ENCODE results near the gene TNN. TPM values are rescaled to one million over a fixed set of nuclear protein-coding genes. Genes with fewer than 3 reads are reported as not detected.
A peak's percentile ranks its signal among the peaks of the same experiment; 100 is the strongest.
"Not testable (repeated sequence)": the region's sequence is repeated elsewhere in the genome, so short reads cannot be mapped to it uniquely, and the experiment has no call there.

Gene TNN
- total RNA-seq (2014; rRNA removed; shearing (Covaris generic)): 5.3 and 6.0 TPM in 2 replicates

- Histone ChIP-seq H3K4me3 (no peak within 1 kb of the TSS), H3K4me1 (replicated peaks) (peaks cover 8% of the 10 kb centered on the region), H3K9me3 (replicated peaks) (no peaks in the 10 kb centered on the region; the same call in 1 of the 2 replicates), H3K27me3 (replicated peaks) (no peaks in the 10 kb centered on the region), H3K27ac (no peak within 1 kb of the TSS), H3K36me3 (no peaks in the 10 kb centered on the region)
- no peak for DNase-seq (ENCODE audit: low read depth in 1 of 2, low spot score in 2 of 2)
These were observed at the start of gene TNN for GRCh38 chr1:175067362-175068106. Gene TNN (plus strand): TSS chr1:175067833. CDS start chr1:175077419, 9,586 bp downstream.

- Histone ChIP-seq H3K27me3 (replicated peaks) (no peaks in the 10 kb centered on the region), H3K27ac (no peak overlapping the region), H3K4me1 (replicated peaks) (peaks cover 20% of the 10 kb centered on the region), H3K9me3 (replicated peaks) (no peaks in the 10 kb centered on the region), H3K4me3 (no peak overlapping the region), H3K36me3 (peaks cover 35% of the 10 kb centered on the region)
- DNase-seq (ENCODE audit: low read depth in 1 of 2, low spot score in 2 of 2): no peak
These were observed 48.1 kb upstream of the TNN start for GRCh38 chr1:175019524-175019923.

- Histone ChIP-seq H3K36me3 (peaks cover 2% of the 10 kb centered on the region), H3K27ac (peak within 1 kb of the TSS; percentile 58), H3K9me3 (replicated peaks) (no peaks in the 10 kb centered on the region), H3K4me1 (replicated peaks) (0 out of 2 replicates have a peak, but pooled peaks cover 3% of the 10 kb centered on the region), H3K27me3 (replicated peaks) (no peaks in the 10 kb centered on the region), H3K4me3 (peak within 1 kb of the TSS; percentile 62)
- DNase-seq (ENCODE audit: low read depth in 1 of 2, low spot score in 2 of 2): peak; percentile 88 to 97
These were observed 44.4 kb upstream of the TNN start, which contains the start of gene MRPS14 for GRCh38 chr1:175023043-175023921. Gene MRPS14 (minus strand): TSS chr1:175023425. CDS start chr1:175023408, 17 bp downstream.

- H3K36me3 ChIP-seq; H3K27me3 ChIP-seq (replicated peaks); H3K9me3 ChIP-seq (replicated peaks); H3K4me1 ChIP-seq (replicated peaks); DNase-seq (ENCODE audit: low read depth in 1 of 2, low spot score in 2 of 2): not testable (repeated sequence)
- Histone ChIP-seq H3K27ac (peak overlapping the region; percentile 39), H3K4me3 (peak overlapping the region; percentile 62)
These were observed 43.8 kb upstream of the TNN start for GRCh38 chr1:175023922-175024242.

- Histone ChIP-seq H3K4me3 (no peak overlapping the region), H3K27ac (no peak overlapping the region), H3K36me3 (no peaks in the 10 kb centered on the region), H3K27me3 (replicated peaks) (no peaks in the 10 kb centered on the region), H3K9me3 (replicated peaks) (no peaks in the 10 kb centered on the region), H3K4me1 (replicated peaks) (0 out of 2 replicates have a peak, but pooled peaks cover 3% of the 10 kb centered on the region)
- DNase-seq (ENCODE audit: low read depth in 1 of 2, low spot score in 2 of 2): no peak
These were observed 42.9 kb upstream of the TNN start for GRCh38 chr1:175024773-175025172.

- H3K4me1 ChIP-seq (replicated peaks): peaks cover 10% of the 10 kb centered on the region
- H3K4me3 ChIP-seq: no peak overlapping the region
- no peak overlapping the region for H3K27ac ChIP-seq
- no peak for DNase-seq (ENCODE audit: low read depth in 1 of 2, low spot score in 2 of 2)
- H3K36me3 ChIP-seq: no peaks in the 10 kb centered on the region
- no peaks in the 10 kb centered on the region for H3K9me3 ChIP-seq (replicated peaks)
- H3K27me3 ChIP-seq (replicated peaks): no peaks in the 10 kb centered on the region
These were observed 33.7 kb upstream of the TNN start for GRCh38 chr1:175033953-175034352.

- Histone ChIP-seq H3K4me3 (no peak overlapping the region), H3K4me1 (replicated peaks) (peaks cover 11% of the 10 kb centered on the region), H3K9me3 (replicated peaks) (no peaks in the 10 kb centered on the region), H3K36me3 (no peaks in the 10 kb centered on the region), H3K27me3 (replicated peaks) (no peaks in the 10 kb centered on the region), H3K27ac (no peak overlapping the region)
- DNase-seq (ENCODE audit: low read depth in 1 of 2, low spot score in 2 of 2): no peak
These were observed 32.9 kb upstream of the TNN start for GRCh38 chr1:175034775-175035174.

GRCh38 chr1:175035865-175036264 lies 31.8 kb upstream of the TNN start:
- Histone ChIP-seq H3K27ac (no peak overlapping the region), H3K27me3 (replicated peaks) (no peaks in the 10 kb centered on the region), H3K36me3 (no peaks in the 10 kb centered on the region), H3K9me3 (replicated peaks) (no peaks in the 10 kb centered on the region), H3K4me3 (no peak overlapping the region), H3K4me1 (replicated peaks) (peaks cover 22% of the 10 kb centered on the region)
- DNase-seq (ENCODE audit: low read depth in 1 of 2, low spot score in 2 of 2): peak in 1 of 2 experiments; percentile 34

- no peak for DNase-seq (ENCODE audit: low read depth in 1 of 2, low spot score in 2 of 2)
- Histone ChIP-seq H3K36me3 (no peaks in the 10 kb centered on the region), H3K9me3 (replicated peaks) (no peaks in the 10 kb centered on the region), H3K27me3 (replicated peaks) (no peaks in the 10 kb centered on the region), H3K4me3 (no peak overlapping the region), H3K4me1 (replicated peaks) (peaks cover 28% of the 10 kb centered on the region), H3K27ac (no peak overlapping the region)
These were observed 31.2 kb upstream of the TNN start for GRCh38 chr1:175036476-175036875.

GRCh38 chr1:175037416-175037815 lies 30.2 kb upstream of the TNN start:
- Histone ChIP-seq H3K4me3 (no peak overlapping the region), H3K36me3 (no peaks in the 10 kb centered on the region), H3K27ac (no peak overlapping the region), H3K27me3 (replicated peaks) (no peaks in the 10 kb centered on the region), H3K4me1 (replicated peaks) (peaks cover 36% of the 10 kb centered on the region), H3K9me3 (replicated peaks) (no peaks in the 10 kb centered on the region)
- DNase-seq (ENCODE audit: low read depth in 1 of 2, low spot score in 2 of 2): no peak

GRCh38 chr1:175040324-175040879 lies 27.2 kb upstream of the TNN start:
- no peak overlapping the region for H3K4me3 ChIP-seq
- no peaks in the 10 kb centered on the region for H3K36me3 ChIP-seq
- peaks cover 59% of the 10 kb centered on the region for H3K4me1 ChIP-seq (replicated peaks)
- H3K27ac ChIP-seq: no peak overlapping the region
- no peaks in the 10 kb centered on the region for H3K27me3 ChIP-seq (replicated peaks)
- no peak for DNase-seq (ENCODE audit: low read depth in 1 of 2, low spot score in 2 of 2)
- no peaks in the 10 kb centered on the region for H3K9me3 ChIP-seq (replicated peaks)

- H3K4me1 ChIP-seq (replicated peaks): peaks cover 62% of the 10 kb centered on the region
- no peak overlapping the region for H3K27ac ChIP-seq
- H3K27me3 ChIP-seq (replicated peaks): no peaks in the 10 kb centered on the region
- no peaks in the 10 kb centered on the region for H3K9me3 ChIP-seq (replicated peaks)
- H3K36me3 ChIP-seq: no peaks in the 10 kb centered on the region
- no peak overlapping the region for H3K4me3 ChIP-seq
- DNase-seq (ENCODE audit: low read depth in 1 of 2, low spot score in 2 of 2): no peak
These were observed 25.0 kb upstream of the TNN start for GRCh38 chr1:175042650-175043049.

GRCh38 chr1:175043824-175044223 lies 23.8 kb upstream of the TNN start:
- H3K27me3 ChIP-seq (replicated peaks): no peaks in the 10 kb centered on the region
- no peaks in the 10 kb centered on the region for H3K36me3 ChIP-seq
- no peaks in the 10 kb centered on the region for H3K9me3 ChIP-seq (replicated peaks)
- H3K27ac ChIP-seq: peak overlapping the region; percentile 86
- peak; percentile 85 to 87 for DNase-seq (ENCODE audit: low read depth in 1 of 2, low spot score in 2 of 2)
- H3K4me1 ChIP-seq (replicated peaks): peaks cover 70% of the 10 kb centered on the region
- 0 out of 2 replicates have a peak overlapping the region, but pooled peaks have one; percentile 3 for H3K4me3 ChIP-seq

GRCh38 chr1:175044591-175044990 lies 23.0 kb upstream of the TNN start:
- DNase-seq (ENCODE audit: low read depth in 1 of 2, low spot score in 2 of 2); H3K27me3 ChIP-seq (replicated peaks); H3K9me3 ChIP-seq (replicated peaks); H3K36me3 ChIP-seq; H3K4me3 ChIP-seq: not testable (repeated sequence)
- peak overlapping the region; percentile 86 for H3K27ac ChIP-seq
- peaks cover 70% of the 10 kb centered on the region for H3K4me1 ChIP-seq (replicated peaks)
